ENCODE measurements around the gene FFAR1. TPM values are rescaled to one million over a fixed set of nuclear protein-coding genes. Genes with fewer than 3 reads are reported as not detected.

FFAR1 gene
- total RNA-seq (1 to 10 TPM in 1 of 5 experiments, under 1 TPM in 2, not detected in 2; 0.10 to 1.3 (median 0.24) TPM), polyA plus RNA-seq (not detected), total RNA-seq (not detected)

GRCh38 chr19:35347171-35347929, at the start of gene FFAR1:
Gene FFAR1 (plus strand): TSS chr19:35347902. CDS start chr19:35351552, 3,650 bp downstream.
- no peak within 1 kb of the TSS for H3K27ac ChIP-seq (ENCODE audit: low read depth, low read length)
- ATAC-seq: peak; percentile 70
- no peaks in the 10 kb centered on the region for H3K9me3 ChIP-seq (ENCODE audit: control insufficient read depth in 2 of 3, low read length in 3 of 3)
- H3K36me3 Mint-ChIP-seq: no peaks in the 10 kb centered on the region
- peak within 1 kb of the TSS in 8 of 9 donors; percentile 14 to 95 (median 78) for H3K27ac Mint-ChIP-seq
- H3K27me3 Mint-ChIP-seq: peaks cover 0 to 13% (median 4%) of the 10 kb centered on the region in 5 donors
- DNase-seq: peak; percentile 9 to 71 (median 42)
- intact Hi-C loops (cut with micrococcal nuclease): loop anchor here (2.0 to 10.0 kb wide), 2 partner anchors 79 to 203 kb away; partner anchors contain the start of genes USF2 (in 2 of the 2) and FXYD7 (in 1 of the 2)
- peak within 1 kb of the TSS; percentile 36 for H3K4me3 ChIP-seq (ENCODE audit: low read length)
- H3K4me1 Mint-ChIP-seq: peaks cover 22 to 38% (median 27%) of the 10 kb centered on the region in 7 donors
- ChIA-PET CTCF (interaction anchor here (2.0 kb wide), 1 partner anchor 148 kb away, joined by 4 read pairs; no protein-coding TSS in a partner anchor), POLR2A (interaction anchor here (0.8 kb wide), 1 partner anchor 66 kb away, joined by 3 read pairs; no protein-coding TSS in a partner anchor)
- H3K27me3 ChIP-seq (ENCODE audit: control insufficient read depth in 2 of 2, insufficient read depth in 2 of 2, low read length in 2 of 2): no peaks in the 10 kb centered on the region
- peaks cover 18 to 22% of the 10 kb centered on the region in 2 donors for H3K4me1 ChIP-seq (ENCODE audit: control insufficient read depth in 2 of 2, insufficient read depth in 2 of 2, low read length in 2 of 2)
- no peaks in the 10 kb centered on the region for H3K36me3 ChIP-seq (ENCODE audit: control insufficient read depth in 2 of 3, insufficient read depth in 3 of 3, low read length in 3 of 3)
- H3K9me3 Mint-ChIP-seq: peaks cover 0 to 3% (median 0%) of the 10 kb centered on the region in 11 donors
- H3K4me3 Mint-ChIP-seq: peak within 1 kb of the TSS; percentile 45 to 82 (median 63)

GRCh38 chr19:35297922-35298321, 49.8 kb upstream of the FFAR1 start:
- intact Hi-C loops (cut with micrococcal nuclease): no loop called here
- H3K4me1 Mint-ChIP-seq: peaks cover 0 to 11% (median 2%) of the 10 kb centered on the region in 7 donors
- CTCF ChIA-PET: no interaction called here
- ATAC-seq: no peak
- no peak overlapping the region for H3K27ac Mint-ChIP-seq
- Histone ChIP-seq H3K27me3 (ENCODE audit: control insufficient read depth in 2 of 2, insufficient read depth in 2 of 2, low read length in 2 of 2) (no peaks in the 10 kb centered on the region), H3K4me3 (ENCODE audit: low read length) (no peak overlapping the region), H3K4me1 (ENCODE audit: control insufficient read depth in 2 of 2, insufficient read depth in 2 of 2, low read length in 2 of 2) (peaks cover 0 to 12% of the 10 kb centered on the region in 2 donors), H3K9me3 (ENCODE audit: control insufficient read depth in 2 of 3, low read length in 3 of 3) (no peaks in the 10 kb centered on the region), H3K36me3 (ENCODE audit: control insufficient read depth in 2 of 3, insufficient read depth in 3 of 3, low read length in 3 of 3) (no peaks in the 10 kb centered on the region), H3K27ac (ENCODE audit: low read depth, low read length) (no peak overlapping the region)
- POLR2A ChIA-PET: no interaction called here
- no peak for DNase-seq
- peaks cover 0 to 2% (median 0%) of the 10 kb centered on the region in 5 donors for H3K27me3 Mint-ChIP-seq
- no peaks in the 10 kb centered on the region for H3K36me3 Mint-ChIP-seq
- H3K9me3 Mint-ChIP-seq: no peaks in the 10 kb centered on the region
- H3K4me3 Mint-ChIP-seq: no peak overlapping the region

GRCh38 chr19:35298561-35298972, 49.1 kb upstream of the FFAR1 start:
- no peak for ATAC-seq

GRCh38 chr19:35299523-35300338, 48.0 kb upstream of the FFAR1 start:
- ATAC-seq (no peak), DNase-seq (no peak)
- Histone ChIP-seq H3K4me1 (ENCODE audit: control insufficient read depth in 2 of 2, insufficient read depth in 2 of 2, low read length in 2 of 2) (peaks cover 0 to 12% of the 10 kb centered on the region in 2 donors), H3K4me3 (ENCODE audit: low read length) (no peak overlapping the region), H3K36me3 (ENCODE audit: control insufficient read depth in 2 of 3, insufficient read depth in 3 of 3, low read length in 3 of 3) (no peaks in the 10 kb centered on the region), H3K27ac (ENCODE audit: low read depth, low read length) (no peak overlapping the region), H3K9me3 (ENCODE audit: control insufficient read depth in 2 of 3, low read length in 3 of 3) (no peaks in the 10 kb centered on the region), H3K27me3 (ENCODE audit: control insufficient read depth in 2 of 2, insufficient read depth in 2 of 2, low read length in 2 of 2) (no peaks in the 10 kb centered on the region)
- Mint-ChIP-seq H3K27ac (no peak overlapping the region), H3K36me3 (no peaks in the 10 kb centered on the region), H3K27me3 (no peaks in the 10 kb centered on the region), H3K4me1 (peaks cover 0 to 7% (median 0%) of the 10 kb centered on the region in 7 donors), H3K9me3 (no peaks in the 10 kb centered on the region), H3K4me3 (no peak overlapping the region)
- ChIA-PET POLR2A (no interaction called here), CTCF (no interaction called here)
- intact Hi-C loops (cut with micrococcal nuclease): no loop called here

More at GRCh38 chr19:35298561-35298972, 49.1 kb upstream of the FFAR1 start:
- no peak overlapping the region for H3K4me3 Mint-ChIP-seq
- no peaks in the 10 kb centered on the region for H3K36me3 ChIP-seq (ENCODE audit: control insufficient read depth in 2 of 3, insufficient read depth in 3 of 3, low read length in 3 of 3)
- no peaks in the 10 kb centered on the region for H3K9me3 ChIP-seq (ENCODE audit: control insufficient read depth in 2 of 3, low read length in 3 of 3)
- no peaks in the 10 kb centered on the region for H3K9me3 Mint-ChIP-seq
- intact Hi-C loops (cut with micrococcal nuclease): no loop called here
- peaks cover 0 to 11% (median 2%) of the 10 kb centered on the region in 7 donors for H3K4me1 Mint-ChIP-seq
- POLR2A ChIA-PET: no interaction called here
- no peaks in the 10 kb centered on the region for H3K27me3 ChIP-seq (ENCODE audit: control insufficient read depth in 2 of 2, insufficient read depth in 2 of 2, low read length in 2 of 2)
- CTCF ChIA-PET: no interaction called here
- H3K27ac ChIP-seq (ENCODE audit: low read depth, low read length): no peak overlapping the region
- DNase-seq: no peak
- no peak overlapping the region for H3K4me3 ChIP-seq (ENCODE audit: low read length)
- H3K36me3 Mint-ChIP-seq: no peaks in the 10 kb centered on the region
- H3K27ac Mint-ChIP-seq: no peak overlapping the region
- H3K4me1 ChIP-seq (ENCODE audit: control insufficient read depth in 2 of 2, insufficient read depth in 2 of 2, low read length in 2 of 2): peaks cover 0 to 12% of the 10 kb centered on the region in 2 donors
- H3K27me3 Mint-ChIP-seq: no peaks in the 10 kb centered on the region

- intact Hi-C loops (cut with micrococcal nuclease): no loop called here
- H3K27me3 ChIP-seq (ENCODE audit: control insufficient read depth in 2 of 2, insufficient read depth in 2 of 2, low read length in 2 of 2): no peaks in the 10 kb centered on the region
- ChIA-PET CTCF (no interaction called here), POLR2A (no interaction called here)
- ATAC-seq: no peak
- no peak overlapping the region for H3K4me3 ChIP-seq (ENCODE audit: low read length)
- Mint-ChIP-seq H3K36me3 (no peaks in the 10 kb centered on the region), H3K4me1 (peaks cover 0 to 7% (median 0%) of the 10 kb centered on the region in 7 donors), H3K27me3 (no peaks in the 10 kb centered on the region), H3K4me3 (no peak overlapping the region), H3K27ac (no peak overlapping the region), H3K9me3 (no peaks in the 10 kb centered on the region)
- H3K36me3 ChIP-seq (ENCODE audit: control insufficient read depth in 2 of 3, insufficient read depth in 3 of 3, low read length in 3 of 3): no peaks in the 10 kb centered on the region
- H3K4me1 ChIP-seq (ENCODE audit: control insufficient read depth in 2 of 2, insufficient read depth in 2 of 2, low read length in 2 of 2): peaks cover 0 to 11% of the 10 kb centered on the region in 2 donors
- H3K27ac ChIP-seq (ENCODE audit: low read depth, low read length): no peak overlapping the region
- no peaks in the 10 kb centered on the region for H3K9me3 ChIP-seq (ENCODE audit: control insufficient read depth in 2 of 3, low read length in 3 of 3)
- DNase-seq: no peak
Observed at GRCh38 chr19:35300339-35300649, 47.4 kb upstream of the FFAR1 start.

- Mint-ChIP-seq H3K27ac (no peak overlapping the region), H3K36me3 (no peaks in the 10 kb centered on the region), H3K9me3 (no peaks in the 10 kb centered on the region), H3K4me3 (no peak overlapping the region), H3K4me1 (no peaks in the 10 kb centered on the region), H3K27me3 (no peaks in the 10 kb centered on the region)
- H3K27ac ChIP-seq (ENCODE audit: low read depth, low read length): no peak overlapping the region
- no peaks in the 10 kb centered on the region for H3K36me3 ChIP-seq (ENCODE audit: control insufficient read depth in 2 of 3, insufficient read depth in 3 of 3, low read length in 3 of 3)
- H3K4me1 ChIP-seq (ENCODE audit: control insufficient read depth in 2 of 2, insufficient read depth in 2 of 2, low read length in 2 of 2): no peaks in the 10 kb centered on the region
- ChIA-PET POLR2A (interaction anchor here (0.7 kb wide), 1 partner anchor 184 kb away, joined by 3 read pairs; no protein-coding TSS in a partner anchor), CTCF (no interaction called here)
- no peak for ATAC-seq
- no peaks in the 10 kb centered on the region for H3K9me3 ChIP-seq (ENCODE audit: control insufficient read depth in 2 of 3, low read length in 3 of 3)
- intact Hi-C loops (cut with micrococcal nuclease): no loop called here
- no peak for DNase-seq
- H3K27me3 ChIP-seq (ENCODE audit: control insufficient read depth in 2 of 2, insufficient read depth in 2 of 2, low read length in 2 of 2): no peaks in the 10 kb centered on the region
- no peak overlapping the region for H3K4me3 ChIP-seq (ENCODE audit: low read length)
Observed at GRCh38 chr19:35301961-35302360, 45.7 kb upstream of the FFAR1 start.

Data from naive thymus-derived CD4-positive, alpha-beta T cell (primary cell).